IPS-NIHi11 (cell line): ENCODE data around the gene KRTAP4-1.
"Not testable (repeated sequence)": the region's sequence is repeated elsewhere in the genome, so short reads cannot be mapped to it uniquely, and the experiment has no call there.

ENCODE experiments used
- DNase-seq: peaks from one replicate; pipeline ENCODE4 v3.0.0; 2012; ENCODE audit warnings: mixed read lengths, low spot score

Gene KRTAP4-1

GRCh38 chr17:41171886-41172285 is 12.8 kb downstream of the KRTAP4-1 start:
- no peak for DNase-seq

GRCh38 chr17:41168121-41168520 is 16.6 kb downstream of the KRTAP4-1 start, which contains the start of gene KRTAP4-3:
Gene KRTAP4-3, minus strand, starts transcription at chr17:41168221. Its CDS starts 49 bp downstream, at chr17:41168172.
- no peak for DNase-seq

GRCh38 chr17:41167561-41167960 is 17.1 kb downstream of the KRTAP4-1 start:
- DNase-seq, result no peak

- no peak for DNase-seq
Measured at GRCh38 chr17:41163828-41164227, 20.9 kb downstream of the KRTAP4-1 start.

GRCh38 chr17:41160648-41161047 is 24.1 kb downstream of the KRTAP4-1 start, which contains the start of gene KRTAP4-4:
Gene KRTAP4-4, minus strand, starts transcription at chr17:41160748. Its CDS starts 57 bp downstream, at chr17:41160691.
- no peak for DNase-seq

- DNase-seq, result not testable (repeated sequence)
Measured at GRCh38 chr17:41160190-41160589, 24.5 kb downstream of the KRTAP4-1 start.

GRCh38 chr17:41153856-41154255 is 30.9 kb downstream of the KRTAP4-1 start:
- DNase-seq, result no peak

- no peak for DNase-seq
Measured at GRCh38 chr17:41151525-41151924, 33.2 kb downstream of the KRTAP4-1 start.

GRCh38 chr17:41150026-41150425 is 34.7 kb downstream of the KRTAP4-1 start:
- DNase-seq, result no peak

- DNase-seq, result no peak
Measured at GRCh38 chr17:41149652-41149985, 35.1 kb downstream of the KRTAP4-1 start, which contains the start of gene KRTAP4-5. Gene KRTAP4-5, minus strand, starts transcription at chr17:41149825. Its CDS starts 58 bp downstream, at chr17:41149767.

- not testable (repeated sequence) for DNase-seq
Measured at GRCh38 chr17:41148971-41149651, 35.6 kb downstream of the KRTAP4-1 start.

GRCh38 chr17:41147531-41148204 is 37.0 kb downstream of the KRTAP4-1 start:
- no peak for DNase-seq

GRCh38 chr17:41145261-41145660 is 39.5 kb downstream of the KRTAP4-1 start:
- no peak for DNase-seq

- no peak for DNase-seq
Measured at GRCh38 chr17:41144846-41145245, 39.9 kb downstream of the KRTAP4-1 start.

- DNase-seq, result no peak
Measured at GRCh38 chr17:41141361-41141760, 43.4 kb downstream of the KRTAP4-1 start.

- no peak for DNase-seq
Measured at GRCh38 chr17:41140360-41141131, 44.2 kb downstream of the KRTAP4-1 start, which contains the start of gene KRTAP4-6. Gene KRTAP4-6, minus strand, starts transcription at chr17:41140544. Its CDS starts 57 bp downstream, at chr17:41140487.

GRCh38 chr17:41139865-41140264 is 44.8 kb downstream of the KRTAP4-1 start:
- DNase-seq, result not testable (repeated sequence)
